Osteoblast (primary cell): ENCODE measurements around the gene KRTAP9-8. TPM values are rescaled to one million over a fixed set of nuclear protein-coding genes. Genes with fewer than 3 reads are reported as not detected.
A peak's percentile ranks its signal among the peaks of the same experiment; 100 is the strongest.
"Not testable (repeated sequence)": the region's sequence is repeated elsewhere in the genome, so short reads cannot be mapped to it uniquely, and the experiment has no call there.

ENCODE experiments used
- DNase-seq: peaks from one replicate; pipeline ENCODE4 v3.0.0; 2011; ENCODE audit warnings: low spot score, mixed read lengths; ENCODE audit not compliant: insufficient read length; ENCODE audit errors: missing footprints
- H2AFZ ChIP-seq: 2 replicates; pipeline ENCODE4 v1.6.0; 2011; ENCODE audit warnings: mild to moderate bottlenecking, low read length
- H3K27ac ChIP-seq: 2 replicates; pipeline ENCODE4 v1.5.1; 2011; ENCODE audit warnings: mild to moderate bottlenecking, low read depth, low read length, moderate library complexity
- H3K27me3 ChIP-seq: 2 replicates; pipeline ENCODE4 v1.6.0; 2012; ENCODE audit warnings: mild to moderate bottlenecking, control low read depth, inconsistent platforms, low read length, moderate library complexity; ENCODE audit not compliant: insufficient read depth
- H3K36me3 ChIP-seq: 2 replicates; pipeline ENCODE4 v1.5.1; 2011; ENCODE audit warnings: mild to moderate bottlenecking, low read length, control low read depth, moderate library complexity; ENCODE audit not compliant: insufficient read depth
- H3K4me1 ChIP-seq: 2 replicates; pipeline ENCODE4 v1.5.1; 2011; ENCODE audit warnings: mild to moderate bottlenecking, low read length, control low read depth, moderate library complexity; ENCODE audit not compliant: insufficient read depth
- H3K4me2 ChIP-seq: 2 replicates; pipeline ENCODE4 v1.6.0; 2011; ENCODE audit warnings: mild to moderate bottlenecking, low read length; ENCODE audit not compliant: insufficient read depth
- H3K4me3 ChIP-seq: fragments of 200-600 bp; sonication (generic); 3 replicates; pipeline ENCODE4 v1.5.1; 2012; ENCODE audit warnings: mild to moderate bottlenecking, low read length, inconsistent platforms; ENCODE audit not compliant: insufficient read depth
- H3K79me2 ChIP-seq: 2 replicates; pipeline ENCODE4 v1.6.0; 2012; ENCODE audit warnings: mild to moderate bottlenecking, low read length, control low read depth, inconsistent platforms; ENCODE audit not compliant: insufficient read depth
- H3K9me3 ChIP-seq: 2 replicates; pipeline ENCODE4 v1.5.1; 2011; ENCODE audit warnings: low read depth, low read length, control low read depth
- H4K20me1 ChIP-seq: 2 replicates; pipeline ENCODE4 v1.6.0; 2012; ENCODE audit warnings: mild to moderate bottlenecking, low read length, control low read depth; ENCODE audit not compliant: insufficient read depth
- total RNA-seq: library from RNA; depleted of rRNA; stranded (reverse); fragments of >200 nt; gene quantifications from 2 replicates; pipeline ENCODE4 v1.2.3, GENCODE V29; 2012
- TF ChIP-seq, protein P1 (sequence below): IDR thresholded peaks from 2 replicates; pipeline ENCODE4 v1.5.1; 2011; ENCODE audit warnings: mild to moderate bottlenecking, low read depth, low read length, moderate library complexity; ENCODE audit errors: extremely low read depth

Gene KRTAP9-8, protein sequence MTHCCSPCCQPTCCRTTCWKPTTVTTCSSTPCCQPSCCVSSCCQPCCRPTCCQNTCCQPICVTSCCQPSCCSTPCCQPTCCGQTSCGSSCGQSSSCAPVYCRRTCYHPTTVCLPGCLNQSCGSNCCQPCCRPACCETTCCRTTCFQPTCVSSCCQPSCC
- not detected in 2 replicates for total RNA-seq

DNA sequence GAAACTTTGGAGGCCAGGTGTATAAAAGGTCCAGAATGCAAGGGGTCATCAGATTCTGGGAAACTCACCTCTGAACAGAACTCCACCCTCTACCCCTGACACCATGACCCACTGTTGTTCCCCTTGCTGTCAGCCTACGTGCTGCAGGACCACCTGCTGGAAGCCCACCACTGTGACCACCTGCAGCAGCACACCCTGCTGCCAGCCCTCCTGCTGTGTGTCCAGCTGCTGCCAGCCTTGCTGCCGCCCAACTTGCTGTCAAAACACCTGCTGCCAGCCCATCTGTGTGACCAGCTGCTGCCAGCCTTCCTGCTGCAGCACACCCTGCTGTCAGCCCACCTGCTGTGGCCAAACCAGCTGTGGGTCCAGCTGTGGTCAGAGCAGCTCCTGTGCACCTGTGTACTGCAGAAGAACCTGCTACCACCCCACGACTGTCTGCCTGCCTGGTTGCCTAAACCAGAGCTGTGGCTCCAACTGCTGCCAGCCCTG, at the start of gene KRTAP9-8:
Gene KRTAP9-8 (plus strand): TSS at position 51 of the 489 bp plus-strand sequence. CDS start 53 bp downstream, at position 104.
- not testable (repeated sequence) for H4K20me1 ChIP-seq, H3K4me1 ChIP-seq, H3K4me2 ChIP-seq, DNase-seq, H2AFZ ChIP-seq, H3K9me3 ChIP-seq, H3K36me3 ChIP-seq, H3K27me3 ChIP-seq, H3K79me2 ChIP-seq, H3K27ac ChIP-seq, H3K4me3 ChIP-seq

DNA sequence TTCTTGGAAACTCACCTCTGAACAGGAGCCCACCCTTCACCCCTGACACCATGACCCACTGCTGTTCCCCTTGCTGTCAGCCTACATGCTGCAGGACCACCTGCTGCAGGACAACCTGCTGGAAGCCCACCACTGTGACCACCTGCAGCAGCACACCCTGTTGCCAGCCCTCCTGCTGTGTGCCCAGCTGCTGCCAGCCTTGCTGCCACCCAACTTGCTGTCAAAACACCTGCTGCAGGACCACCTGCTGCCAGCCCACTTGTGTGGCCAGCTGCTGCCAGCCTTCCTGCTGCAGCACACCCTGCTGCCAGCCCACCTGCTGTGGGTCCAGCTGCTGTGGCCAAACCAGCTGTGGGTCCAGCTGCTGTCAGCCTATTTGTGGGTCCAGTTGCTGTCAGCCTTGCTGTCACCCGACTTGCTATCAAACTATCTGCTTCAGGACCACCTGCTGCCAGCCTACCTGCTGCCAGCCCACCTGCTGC, 47.9 kb upstream of the KRTAP9-8 start, which contains the start of gene KRTAP9-1:
Gene KRTAP9-1 (plus strand): TSS at position 51 of the 482 bp plus-strand sequence. CDS start 0 bp downstream, at position 51.
- not testable (repeated sequence) for H3K4me2 ChIP-seq, DNase-seq, H2AFZ ChIP-seq, H3K36me3 ChIP-seq, H3K79me2 ChIP-seq, H3K4me1 ChIP-seq, H3K4me3 ChIP-seq, H4K20me1 ChIP-seq, H3K27ac ChIP-seq, H3K9me3 ChIP-seq, H3K27me3 ChIP-seq

DNA sequence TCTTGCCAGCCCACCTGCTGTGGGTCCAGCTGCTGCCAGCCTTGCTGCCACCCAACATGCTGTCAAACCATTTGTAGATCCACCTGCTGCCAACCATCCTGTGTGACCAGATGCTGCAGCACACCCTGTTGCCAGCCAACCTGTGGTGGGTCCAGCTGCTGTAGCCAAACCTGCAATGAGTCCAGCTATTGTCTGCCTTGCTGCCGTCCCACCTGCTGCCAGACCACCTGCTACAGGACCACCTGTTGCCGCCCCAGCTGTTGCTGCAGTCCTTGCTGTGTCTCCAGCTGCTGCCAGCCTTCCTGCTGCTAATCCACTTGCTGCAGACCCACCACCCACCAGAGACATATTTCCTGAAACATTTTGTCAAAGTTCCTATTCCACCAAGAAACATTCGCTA, 47.5 kb upstream of the KRTAP9-8 start:
- TF ChIP-seq, protein P1, sequence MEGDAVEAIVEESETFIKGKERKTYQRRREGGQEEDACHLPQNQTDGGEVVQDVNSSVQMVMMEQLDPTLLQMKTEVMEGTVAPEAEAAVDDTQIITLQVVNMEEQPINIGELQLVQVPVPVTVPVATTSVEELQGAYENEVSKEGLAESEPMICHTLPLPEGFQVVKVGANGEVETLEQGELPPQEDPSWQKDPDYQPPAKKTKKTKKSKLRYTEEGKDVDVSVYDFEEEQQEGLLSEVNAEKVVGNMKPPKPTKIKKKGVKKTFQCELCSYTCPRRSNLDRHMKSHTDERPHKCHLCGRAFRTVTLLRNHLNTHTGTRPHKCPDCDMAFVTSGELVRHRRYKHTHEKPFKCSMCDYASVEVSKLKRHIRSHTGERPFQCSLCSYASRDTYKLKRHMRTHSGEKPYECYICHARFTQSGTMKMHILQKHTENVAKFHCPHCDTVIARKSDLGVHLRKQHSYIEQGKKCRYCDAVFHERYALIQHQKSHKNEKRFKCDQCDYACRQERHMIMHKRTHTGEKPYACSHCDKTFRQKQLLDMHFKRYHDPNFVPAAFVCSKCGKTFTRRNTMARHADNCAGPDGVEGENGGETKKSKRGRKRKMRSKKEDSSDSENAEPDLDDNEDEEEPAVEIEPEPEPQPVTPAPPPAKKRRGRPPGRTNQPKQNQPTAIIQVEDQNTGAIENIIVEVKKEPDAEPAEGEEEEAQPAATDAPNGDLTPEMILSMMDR, result no peak
- no peak overlapping the region for H2AFZ ChIP-seq
- no peaks in the 10 kb centered on the region for H3K36me3 ChIP-seq
- DNase-seq, result no peak
- H3K4me3 ChIP-seq, result no peak overlapping the region
- H3K4me2 ChIP-seq, result no peak overlapping the region
- H3K4me1 ChIP-seq, result no peaks in the 10 kb centered on the region
- H3K9me3 ChIP-seq, result no peaks in the 10 kb centered on the region
- H3K27ac ChIP-seq, result no peak overlapping the region
- no peaks in the 10 kb centered on the region for H3K79me2 ChIP-seq
- H3K27me3 ChIP-seq, result no peaks in the 10 kb centered on the region
- H4K20me1 ChIP-seq, result no peaks in the 10 kb centered on the region

DNA sequence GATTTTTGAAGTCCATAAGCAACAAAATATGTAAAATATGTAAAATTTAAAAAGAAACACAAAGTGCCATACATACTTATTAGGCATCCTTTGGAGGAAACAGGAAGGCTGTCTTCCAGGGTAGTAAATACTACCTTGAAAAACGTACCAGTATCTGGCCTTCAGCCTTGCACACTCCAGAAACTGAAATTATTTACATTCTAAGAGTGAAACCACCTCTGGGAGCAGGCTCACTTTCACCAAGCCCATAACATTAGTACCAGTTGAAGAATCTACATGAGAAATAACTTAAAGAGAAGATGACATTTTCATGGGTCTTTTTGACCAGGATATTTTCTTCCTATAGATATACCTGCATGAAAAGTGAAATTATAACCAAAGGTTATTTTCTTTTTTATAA, 41.7 kb upstream of the KRTAP9-8 start:
- no peak overlapping the region for H3K27ac ChIP-seq
- H3K79me2 ChIP-seq, result no peaks in the 10 kb centered on the region
- no peaks in the 10 kb centered on the region for H3K9me3 ChIP-seq
- TF ChIP-seq, protein P1, result no peak
- H4K20me1 ChIP-seq, result no peaks in the 10 kb centered on the region
- peaks cover 10% of the 10 kb centered on the region for H3K4me1 ChIP-seq
- H3K4me2 ChIP-seq, result peak overlapping the region; percentile 44
- DNase-seq, result no peak
- H3K27me3 ChIP-seq, result no peaks in the 10 kb centered on the region
- no peaks in the 10 kb centered on the region for H3K36me3 ChIP-seq
- peak overlapping the region; percentile 74 for H2AFZ ChIP-seq
- H3K4me3 ChIP-seq, result no peak overlapping the region

DNA sequence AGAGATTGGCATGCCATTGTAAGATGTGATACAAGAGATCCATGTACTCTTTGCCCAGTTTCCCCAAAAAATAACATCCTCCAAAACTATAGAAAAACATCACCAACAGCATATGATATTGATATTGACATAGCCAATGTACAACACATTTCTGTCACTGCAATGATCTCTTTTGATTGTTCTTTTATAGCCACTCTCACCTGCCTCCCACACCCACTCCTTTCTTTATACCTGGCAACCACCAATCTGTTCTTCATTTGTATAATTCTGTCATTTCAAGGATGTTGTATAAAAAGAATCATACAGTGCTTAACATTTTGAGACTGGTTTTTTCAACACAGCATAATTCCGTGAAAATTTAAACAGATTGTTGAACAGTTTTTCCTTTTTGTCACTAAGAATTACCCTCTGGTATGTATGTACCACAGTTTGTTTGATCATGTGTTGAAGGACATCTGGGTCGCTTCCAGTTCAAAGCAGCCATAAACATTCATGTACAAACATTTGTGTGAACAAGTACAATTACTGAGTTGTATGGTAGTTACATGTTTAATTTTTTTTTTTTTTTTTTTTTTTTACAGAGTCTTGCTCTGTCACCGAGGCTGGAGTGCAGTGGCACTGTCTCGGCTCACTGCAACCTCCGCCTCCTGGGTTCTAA, 38.2 kb upstream of the KRTAP9-8 start:
- Histone ChIP-seq H3K9me3 (no peaks in the 10 kb centered on the region), H3K27me3 (no peaks in the 10 kb centered on the region), H3K79me2 (no peaks in the 10 kb centered on the region), H2AFZ (no peak overlapping the region), H4K20me1 (no peaks in the 10 kb centered on the region), H3K4me1 (peaks cover 10% of the 10 kb centered on the region), H3K36me3 (no peaks in the 10 kb centered on the region), H3K4me3 (no peak overlapping the region), H3K27ac (no peak overlapping the region), H3K4me2 (no peak overlapping the region)
- DNase-seq, result no peak
- TF ChIP-seq, protein P1, result no peak
